Breast epithelium (tissue), 4 donors: ENCODE results near the gene CHST15. TPM values are rescaled to one million over a fixed set of nuclear protein-coding genes. Genes with fewer than 3 reads are reported as not detected.

ENCODE experiments used
- DNase-seq, 2 donors: peaks; one replicate each; pipeline ENCODE4 v3.0.0-alpha.2; 2019; ENCODE audit warnings: low spot score in 2 of 2
- H3K27ac ChIP-seq, 2 donors: fragments of 200-600 bp; sonication (generic) in 1 of 2; one replicate each; pipeline ENCODE4 v1.5.1; 2016 to 2019; ENCODE audit warnings: mild to moderate bottlenecking in 1 of 2
- H3K27me3 ChIP-seq, 2 donors: fragments of 200-600 bp; sonication (generic) in 1 of 2; one replicate each; pipeline versions ENCODE4 v1.5.1 to v1.6.0; 2017 to 2019; ENCODE audit warnings: control low read depth in 1 of 2, mild to moderate bottlenecking in 1 of 2
- H3K36me3 ChIP-seq: fragments of 200-600 bp; one replicate; pipeline ENCODE4 v1.5.1; 2019
- H3K4me1 ChIP-seq, 2 donors: fragments of 200-600 bp; sonication (generic); one replicate each; pipeline ENCODE4 v1.5.1; 2016 to 2019; ENCODE audit warnings: control low read depth in 1 of 2
- H3K4me3 ChIP-seq, 3 donors: fragments of 200-600 bp; sonication (generic); 1 replicate in 2 of 3; 2 replicates in 1 of 3; pipeline ENCODE4 v1.5.1; 2016 to 2019; ENCODE audit warnings: mild to moderate bottlenecking in 3 of 3, moderate library complexity in 2 of 3
- H3K9me3 ChIP-seq, 2 donors: fragments of 200-600 bp; sonication (generic) in 1 of 2; one replicate each; pipeline ENCODE4 v1.5.1; 2016 to 2019; ENCODE audit warnings: control low read depth in 1 of 2
- POLR2A ChIP-seq: fragments of 450-650 bp; IDR thresholded peaks from one replicate; pipeline ENCODE4 v1.6.1; 2016; ENCODE audit warnings: antibody characterized with exemption, mild to moderate bottlenecking, moderate library complexity
- POLR2AphosphoS5 ChIP-seq, 3 donors: sonication (generic); formaldehyde crosslinking; IDR thresholded peaks; one replicate each; pipeline ENCODE4 v1.6.1; 2017; ENCODE audit warnings: antibody characterized with exemption in 3 of 3
- intact Hi-C: fragments of 100-400 bp; cut with DNase I; formaldehyde crosslinking; loops from one replicate; pipeline ENCODE4 v1.15.1; 2023; ENCODE audit warnings: low total_unique reads
- total RNA-seq, 3 donors: library from RNA; depleted of rRNA; stranded (reverse); fragments of >200 nt; gene quantifications; one replicate each; pipeline ENCODE4 v1.1.0, GENCODE V29; 2016
- TF ChIP-seq, protein P1 (sequence below), 3 donors: fragments of 450-650 bp; IDR thresholded peaks; one replicate each; pipeline ENCODE4 v1.5.1; 2016 to 2017; ENCODE audit warnings: antibody characterized with exemption in 3 of 3, mild to moderate bottlenecking in 3 of 3, moderate library complexity in 3 of 3

Gene CHST15
- total RNA-seq, 3 donors from 2014 or later, result 19.0 to 57.8 (median 56.4) TPM

DNA sequence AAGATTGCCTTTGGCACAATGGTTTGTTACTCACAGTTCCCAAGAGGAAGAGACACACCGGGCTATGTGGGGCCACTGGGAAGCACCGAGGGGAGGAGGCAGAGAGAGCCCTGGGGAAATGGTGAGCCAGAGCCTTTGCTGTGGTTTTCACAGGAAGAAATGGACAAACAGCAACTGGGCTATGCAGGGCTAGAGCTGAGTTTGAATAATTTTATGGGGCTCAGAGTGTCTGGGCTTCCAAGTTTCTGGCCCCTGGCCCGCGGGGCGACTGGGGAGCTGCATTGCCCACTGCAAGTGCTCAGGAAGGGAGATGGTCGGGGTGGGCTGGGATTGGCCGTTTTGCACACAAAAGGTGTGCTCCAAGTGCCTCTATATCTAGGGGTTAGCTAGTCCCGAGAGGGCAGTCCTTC, 92.6 kb downstream of the CHST15 start:
- no peak overlapping the region for H3K27ac ChIP-seq
- no peaks in the 10 kb centered on the region for H3K36me3 ChIP-seq
- intact Hi-C loops, result no loop called here
- H3K27me3 ChIP-seq, result no peaks in the 10 kb centered on the region
- DNase-seq, result peak in 1 of 2 donors; percentile 15
- TF ChIP-seq POLR2AphosphoS5 (IDR thresholded peaks at IDR 0.05), result no peak
- TF ChIP-seq, protein P1, sequence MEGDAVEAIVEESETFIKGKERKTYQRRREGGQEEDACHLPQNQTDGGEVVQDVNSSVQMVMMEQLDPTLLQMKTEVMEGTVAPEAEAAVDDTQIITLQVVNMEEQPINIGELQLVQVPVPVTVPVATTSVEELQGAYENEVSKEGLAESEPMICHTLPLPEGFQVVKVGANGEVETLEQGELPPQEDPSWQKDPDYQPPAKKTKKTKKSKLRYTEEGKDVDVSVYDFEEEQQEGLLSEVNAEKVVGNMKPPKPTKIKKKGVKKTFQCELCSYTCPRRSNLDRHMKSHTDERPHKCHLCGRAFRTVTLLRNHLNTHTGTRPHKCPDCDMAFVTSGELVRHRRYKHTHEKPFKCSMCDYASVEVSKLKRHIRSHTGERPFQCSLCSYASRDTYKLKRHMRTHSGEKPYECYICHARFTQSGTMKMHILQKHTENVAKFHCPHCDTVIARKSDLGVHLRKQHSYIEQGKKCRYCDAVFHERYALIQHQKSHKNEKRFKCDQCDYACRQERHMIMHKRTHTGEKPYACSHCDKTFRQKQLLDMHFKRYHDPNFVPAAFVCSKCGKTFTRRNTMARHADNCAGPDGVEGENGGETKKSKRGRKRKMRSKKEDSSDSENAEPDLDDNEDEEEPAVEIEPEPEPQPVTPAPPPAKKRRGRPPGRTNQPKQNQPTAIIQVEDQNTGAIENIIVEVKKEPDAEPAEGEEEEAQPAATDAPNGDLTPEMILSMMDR (IDR thresholded peaks at IDR 0.05), result no peak
- TF ChIP-seq POLR2A, result no peak
- no peaks in the 10 kb centered on the region for H3K9me3 ChIP-seq
- no peaks in the 10 kb centered on the region for H3K4me1 ChIP-seq
- H3K4me3 ChIP-seq, result no peak overlapping the region

DNA sequence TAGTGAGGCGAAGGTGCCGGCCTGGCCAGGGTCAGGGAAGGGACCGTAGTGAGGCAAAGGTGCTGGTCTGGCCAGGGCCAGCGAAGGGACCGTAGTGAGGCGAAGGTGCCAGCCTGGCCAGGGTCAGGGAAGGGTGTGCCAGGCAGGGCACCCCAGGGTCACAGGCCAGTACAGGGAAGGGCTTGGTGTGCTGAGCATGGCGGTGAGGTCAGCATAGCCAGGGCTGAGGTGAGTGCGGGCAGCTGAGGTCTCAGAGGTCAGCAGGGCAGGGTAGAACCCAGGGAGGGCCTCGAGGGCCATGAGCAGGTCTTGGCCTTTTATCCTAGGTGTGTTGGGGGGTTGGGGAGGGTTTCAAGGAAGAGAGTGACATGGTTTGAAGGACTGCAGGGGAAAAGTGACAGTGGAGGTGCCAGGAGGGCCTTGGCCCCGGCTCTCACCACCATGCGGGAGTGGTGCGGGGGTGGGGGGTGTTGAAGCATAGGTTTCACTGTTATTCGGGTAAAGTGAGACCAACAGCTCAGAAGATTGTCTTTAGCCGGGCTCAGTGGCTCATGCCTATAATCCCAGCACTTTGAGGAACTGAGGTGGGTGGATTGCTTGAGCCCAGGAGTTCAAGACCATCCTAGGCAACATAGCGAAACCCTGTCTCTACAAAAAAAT, 93.3 kb downstream of the CHST15 start:
- TF ChIP-seq POLR2AphosphoS5 (IDR thresholded peaks at IDR 0.05), result no peak
- no peak for TF ChIP-seq POLR2A
- TF ChIP-seq, protein P1 (IDR thresholded peaks at IDR 0.05), result no peak
- peak in 1 of 2 donors; percentile 10 for DNase-seq
- intact Hi-C loops, result no loop called here
- no peaks in the 10 kb centered on the region for H3K36me3 ChIP-seq
- no peak overlapping the region for H3K4me3 ChIP-seq
- H3K9me3 ChIP-seq, result no peaks in the 10 kb centered on the region
- H3K27ac ChIP-seq, result no peak overlapping the region
- peaks cover 0 to 5% of the 10 kb centered on the region in 2 donors for H3K4me1 ChIP-seq
- H3K27me3 ChIP-seq, result no peaks in the 10 kb centered on the region

DNA sequence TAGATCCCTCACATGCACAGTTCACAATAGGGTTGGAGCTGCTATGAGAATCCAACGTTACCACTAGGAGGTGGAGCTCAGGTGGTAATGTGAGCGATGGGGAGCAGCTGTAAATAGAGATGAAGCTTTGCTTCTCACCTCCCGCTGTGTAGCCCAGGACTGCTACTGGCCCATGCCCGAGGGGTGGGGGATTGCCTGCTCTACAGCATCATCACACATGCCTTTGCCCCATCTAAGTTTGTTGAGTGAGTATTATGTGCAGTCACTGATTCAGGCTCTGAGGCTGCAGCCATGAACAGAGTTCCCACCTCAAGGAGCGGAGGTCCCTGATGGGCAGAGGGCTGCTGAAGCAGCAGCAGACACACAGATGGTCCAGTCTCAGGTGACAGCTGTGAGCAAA, 94.1 kb downstream of the CHST15 start:
- Histone ChIP-seq H3K36me3 (no peaks in the 10 kb centered on the region), H3K9me3 (no peaks in the 10 kb centered on the region), H3K4me1 (peaks cover 0 to 11% of the 10 kb centered on the region in 2 donors), H3K4me3 (no peak overlapping the region), H3K27ac (no peak overlapping the region), H3K27me3 (no peaks in the 10 kb centered on the region)
- intact Hi-C loops, result no loop called here
- TF ChIP-seq POLR2A, result no peak
- TF ChIP-seq, protein P1 (IDR thresholded peaks at IDR 0.05), result no peak
- no peak for TF ChIP-seq POLR2AphosphoS5 (IDR thresholded peaks at IDR 0.05)
- DNase-seq, result peak in 1 of 2 donors; percentile 16

DNA sequence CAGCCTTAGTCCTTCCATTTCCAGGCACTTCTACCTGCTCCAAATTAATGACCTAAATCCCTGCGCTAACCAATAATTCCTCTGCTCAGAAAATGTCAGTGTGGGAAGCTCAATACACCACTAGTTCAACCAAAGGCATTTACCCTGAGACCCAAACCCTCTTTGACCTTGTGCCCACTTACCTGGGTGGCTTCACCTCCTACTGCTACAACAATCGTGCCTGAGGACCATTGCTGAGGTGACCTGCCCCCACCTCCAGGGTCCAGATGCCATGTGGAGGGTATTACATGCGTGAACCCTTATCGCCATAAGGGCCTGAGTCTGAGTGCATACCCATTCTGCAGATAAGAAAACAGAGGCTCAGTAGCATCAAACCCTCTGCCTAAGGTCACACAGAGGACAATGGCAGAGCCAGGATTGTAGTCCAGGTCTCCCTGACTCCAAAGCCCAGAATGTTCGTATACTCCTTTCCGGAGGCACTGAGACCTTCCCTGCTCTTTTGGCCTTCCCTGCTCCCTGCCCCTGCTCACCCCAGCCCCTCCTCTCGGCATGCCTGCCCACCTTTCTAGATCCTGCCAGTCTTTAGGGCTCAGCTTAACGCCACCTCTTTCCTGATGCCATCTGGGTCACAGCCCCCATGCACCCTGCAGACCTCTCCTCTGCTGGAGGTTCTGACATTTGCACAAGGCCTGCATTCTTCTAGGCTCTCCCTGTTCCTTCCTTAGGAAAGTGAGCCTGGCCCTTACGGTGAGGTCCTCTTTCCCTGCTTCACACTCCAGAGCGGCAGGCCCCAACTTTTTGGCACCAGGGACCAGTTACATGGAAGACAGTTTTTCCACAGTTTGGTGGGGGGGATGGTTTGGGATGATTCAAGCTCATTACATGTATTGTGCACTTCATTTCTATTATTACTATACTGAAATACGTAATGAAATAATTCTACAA, 94.9 kb downstream of the CHST15 start:
- peaks cover 0 to 11% of the 10 kb centered on the region in 2 donors for H3K4me1 ChIP-seq
- no peaks in the 10 kb centered on the region for H3K9me3 ChIP-seq
- H3K36me3 ChIP-seq, result no peaks in the 10 kb centered on the region
- DNase-seq, result no peak
- H3K27me3 ChIP-seq, result peaks cover 0 to 3% of the 10 kb centered on the region in 2 donors
- TF ChIP-seq, protein P1 (IDR thresholded peaks at IDR 0.05), result no peak
- TF ChIP-seq POLR2A, result no peak
- TF ChIP-seq POLR2AphosphoS5 (IDR thresholded peaks at IDR 0.05), result no peak
- intact Hi-C loops, result no loop called here
- no peak overlapping the region for H3K4me3 ChIP-seq
- peak overlapping the region in 1 of 2 donors; percentile 43 for H3K27ac ChIP-seq
